HG03460 (cell line): ENCODE data around the gene PTPRE.

ENCODE experiments used
- ATAC-seq: cut with Tn5 transposase; IDR thresholded peaks from one replicate; pipeline ENCODE4 v1.9.1; 2021; ENCODE audit not compliant: unreplicated experiment

PTPRE gene

GRCh38 chr10:128056303-128057050 lies 149.6 kb downstream of the PTPRE start:
- ATAC-seq, result no peak

- ATAC-seq, result no peak
Measured at GRCh38 chr10:128058106-128058749, 151.3 kb downstream of the PTPRE start.

GRCh38 chr10:128058750-128059134 lies 151.8 kb downstream of the PTPRE start:
- ATAC-seq, result no peak

- ATAC-seq, result no peak
Measured at GRCh38 chr10:128059266-128059981, 152.5 kb downstream of the PTPRE start.

GRCh38 chr10:128059982-128060293 lies 153.0 kb downstream of the PTPRE start:
- no peak for ATAC-seq

GRCh38 chr10:128060341-128061250 lies 153.7 kb downstream of the PTPRE start:
- no peak for ATAC-seq

- no peak for ATAC-seq
Measured at GRCh38 chr10:128061306-128062300, 154.7 kb downstream of the PTPRE start.

- ATAC-seq, result no peak
Measured at GRCh38 chr10:128062331-128062880, 155.5 kb downstream of the PTPRE start.

GRCh38 chr10:128062881-128063563 lies 156.1 kb downstream of the PTPRE start:
- ATAC-seq, result peak; percentile 37

GRCh38 chr10:128063736-128064107 lies 156.8 kb downstream of the PTPRE start:
- ATAC-seq, result peak; percentile 15

GRCh38 chr10:128064108-128064969 lies 157.4 kb downstream of the PTPRE start:
- ATAC-seq, result peak; percentile 61

- ATAC-seq, result no peak
Measured at GRCh38 chr10:128064970-128065580, 158.2 kb downstream of the PTPRE start.

- ATAC-seq, result no peak
Measured at GRCh38 chr10:128065881-128066534, 159.1 kb downstream of the PTPRE start.

GRCh38 chr10:128066870-128067382 lies 160.0 kb downstream of the PTPRE start:
- ATAC-seq, result no peak

GRCh38 chr10:128067691-128068397 lies 160.9 kb downstream of the PTPRE start:
- ATAC-seq, result no peak
